Activated T-helper 17 cell treated with anti-CD3 and anti-CD28 coated beads, Interleukin-2, amount 50 U/mL, for 72 hours (primary cell): Measurements from ENCODE around the gene TPSB2. TPM values are rescaled to one million over a fixed set of nuclear protein-coding genes. Genes with fewer than 3 reads are reported as not detected.

Source experiments
- ATAC-seq: fragments of 150-1000 bp; cut with Tn5 transposase; replicated peaks from 2 replicates; pipeline ENCODE4 v1.10.0; 2021; ENCODE audit warnings: mild to moderate bottlenecking, moderate library complexity
- H3K27ac Mint-ChIP-seq: one replicate; pipeline ENCODE4 v1.8.0; 2022; ENCODE audit warnings: mixed read lengths
- H3K27me3 Mint-ChIP-seq: one replicate; pipeline ENCODE4 v1.8.0; 2022; ENCODE audit warnings: mixed read lengths
- H3K36me3 Mint-ChIP-seq: one replicate; pipeline ENCODE4 v1.8.0; 2022; ENCODE audit warnings: low read depth, mild to moderate bottlenecking, mixed read lengths
- H3K4me1 Mint-ChIP-seq: one replicate; pipeline ENCODE4 v1.8.0; 2022; ENCODE audit warnings: mixed read lengths
- H3K4me3 Mint-ChIP-seq: one replicate; pipeline ENCODE4 v1.8.0; 2022; ENCODE audit warnings: mild to moderate bottlenecking, mixed read lengths
- H3K9me3 Mint-ChIP-seq: one replicate; pipeline ENCODE4 v1.8.0; 2022; ENCODE audit warnings: mixed read lengths
- total RNA-seq, 2 donors: library from RNA; stranded (reverse); gene quantifications; one replicate each; pipeline ENCODE4 v1.2.3, GENCODE V29; 2022

The TPSB2 gene
- total RNA-seq, 2 donors from 2014 or later: not detected

- Mint-ChIP-seq H3K27me3 (no peaks in the 10 kb centered on the region), H3K27ac (no peak overlapping the region), H3K9me3 (no peaks in the 10 kb centered on the region), H3K36me3 (no peaks in the 10 kb centered on the region), H3K4me3 (no peak overlapping the region), H3K4me1 (peaks cover 5% of the 10 kb centered on the region)
- no peak for ATAC-seq
These were observed 8.1 kb downstream of the TPSB2 start for GRCh38 chr16:1221628-1222552.

GRCh38 chr16:1220841-1221627, 8.9 kb downstream of the TPSB2 start:
- no peak overlapping the region for H3K27ac Mint-ChIP-seq
- peaks cover 5% of the 10 kb centered on the region for H3K4me1 Mint-ChIP-seq
- H3K9me3 Mint-ChIP-seq: no peaks in the 10 kb centered on the region
- ATAC-seq: no peak
- no peaks in the 10 kb centered on the region for H3K27me3 Mint-ChIP-seq
- H3K36me3 Mint-ChIP-seq: no peaks in the 10 kb centered on the region
- H3K4me3 Mint-ChIP-seq: no peak overlapping the region

- H3K9me3 Mint-ChIP-seq: no peaks in the 10 kb centered on the region
- H3K27ac Mint-ChIP-seq: no peak overlapping the region
- no peaks in the 10 kb centered on the region for H3K36me3 Mint-ChIP-seq
- no peak for ATAC-seq
- H3K27me3 Mint-ChIP-seq: no peaks in the 10 kb centered on the region
- peaks cover 5% of the 10 kb centered on the region for H3K4me1 Mint-ChIP-seq
- H3K4me3 Mint-ChIP-seq: no peak overlapping the region
These were observed 9.8 kb downstream of the TPSB2 start for GRCh38 chr16:1220098-1220728.

GRCh38 chr16:1218930-1219611, 10.9 kb downstream of the TPSB2 start:
- Mint-ChIP-seq H3K4me3 (no peak overlapping the region), H3K4me1 (peaks cover 4% of the 10 kb centered on the region), H3K27ac (no peak overlapping the region), H3K9me3 (no peaks in the 10 kb centered on the region), H3K36me3 (no peaks in the 10 kb centered on the region), H3K27me3 (no peaks in the 10 kb centered on the region)
- ATAC-seq: no peak

- ATAC-seq: no peak
- no peaks in the 10 kb centered on the region for H3K36me3 Mint-ChIP-seq
- no peaks in the 10 kb centered on the region for H3K4me1 Mint-ChIP-seq
- no peaks in the 10 kb centered on the region for H3K27me3 Mint-ChIP-seq
- no peak overlapping the region for H3K27ac Mint-ChIP-seq
- no peak overlapping the region for H3K4me3 Mint-ChIP-seq
- H3K9me3 Mint-ChIP-seq: no peaks in the 10 kb centered on the region
These were observed 11.7 kb downstream of the TPSB2 start for GRCh38 chr16:1218061-1218929.

GRCh38 chr16:1217526-1217925, 12.5 kb downstream of the TPSB2 start:
- ATAC-seq: no peak
- Mint-ChIP-seq H3K27me3 (no peaks in the 10 kb centered on the region), H3K4me3 (no peak overlapping the region), H3K27ac (no peak overlapping the region), H3K36me3 (no peaks in the 10 kb centered on the region), H3K4me1 (no peaks in the 10 kb centered on the region), H3K9me3 (no peaks in the 10 kb centered on the region)

- Mint-ChIP-seq H3K4me1 (no peaks in the 10 kb centered on the region), H3K9me3 (no peaks in the 10 kb centered on the region), H3K27me3 (no peaks in the 10 kb centered on the region), H3K27ac (no peak overlapping the region), H3K4me3 (no peak overlapping the region), H3K36me3 (no peaks in the 10 kb centered on the region)
- ATAC-seq: no peak
These were observed 13.1 kb downstream of the TPSB2 start for GRCh38 chr16:1216681-1217400.

- Mint-ChIP-seq H3K27me3 (no peaks in the 10 kb centered on the region), H3K4me1 (no peaks in the 10 kb centered on the region), H3K36me3 (no peaks in the 10 kb centered on the region), H3K4me3 (no peak overlapping the region), H3K27ac (no peak overlapping the region), H3K9me3 (no peaks in the 10 kb centered on the region)
- ATAC-seq: no peak
These were observed 13.7 kb downstream of the TPSB2 start for GRCh38 chr16:1216296-1216619.

- no peaks in the 10 kb centered on the region for H3K9me3 Mint-ChIP-seq
- H3K4me3 Mint-ChIP-seq: no peak overlapping the region
- no peak overlapping the region for H3K27ac Mint-ChIP-seq
- H3K27me3 Mint-ChIP-seq: no peaks in the 10 kb centered on the region
- H3K4me1 Mint-ChIP-seq: no peaks in the 10 kb centered on the region
- H3K36me3 Mint-ChIP-seq: no peaks in the 10 kb centered on the region
- no peak for ATAC-seq
These were observed 14.2 kb downstream of the TPSB2 start for GRCh38 chr16:1215574-1216295.

- H3K27me3 Mint-ChIP-seq: no peaks in the 10 kb centered on the region
- no peak overlapping the region for H3K4me3 Mint-ChIP-seq
- no peaks in the 10 kb centered on the region for H3K9me3 Mint-ChIP-seq
- no peak for ATAC-seq
- no peaks in the 10 kb centered on the region for H3K4me1 Mint-ChIP-seq
- H3K36me3 Mint-ChIP-seq: no peaks in the 10 kb centered on the region
- H3K27ac Mint-ChIP-seq: no peak overlapping the region
These were observed 15.3 kb downstream of the TPSB2 start for GRCh38 chr16:1214719-1215118.

- Mint-ChIP-seq H3K27ac (no peak overlapping the region), H3K9me3 (no peaks in the 10 kb centered on the region), H3K36me3 (no peaks in the 10 kb centered on the region), H3K27me3 (no peaks in the 10 kb centered on the region), H3K4me1 (no peaks in the 10 kb centered on the region), H3K4me3 (no peak overlapping the region)
- ATAC-seq: no peak
These were observed 16.1 kb downstream of the TPSB2 start for GRCh38 chr16:1213796-1214372.

GRCh38 chr16:1213231-1213630, 16.8 kb downstream of the TPSB2 start:
- no peak for ATAC-seq
- no peak overlapping the region for H3K27ac Mint-ChIP-seq
- H3K9me3 Mint-ChIP-seq: no peaks in the 10 kb centered on the region
- no peaks in the 10 kb centered on the region for H3K27me3 Mint-ChIP-seq
- H3K36me3 Mint-ChIP-seq: no peaks in the 10 kb centered on the region
- no peaks in the 10 kb centered on the region for H3K4me1 Mint-ChIP-seq
- H3K4me3 Mint-ChIP-seq: no peak overlapping the region
